HEK293 (cell line): Measurements from ENCODE around the gene DROSHA.

Source experiments
- TRIM28 ChIP-seq: IDR thresholded peaks from 2 replicates; pipeline ENCODE4 v1.6.1; 2011; ENCODE audit warnings: low read length, control low read depth, borderline replicate concordance
- YY1 ChIP-seq: fragments of 450-650 bp; formaldehyde crosslinking; IDR thresholded peaks from 2 replicates; pipeline ENCODE4 v1.5.1; 2018; ENCODE audit warnings: missing biosample characterization, missing genetic modification characterization
- ZBTB20 ChIP-seq: fragments of 450-650 bp; formaldehyde crosslinking; IDR thresholded peaks from 2 replicates; pipeline ENCODE4 v1.5.1; 2016; ENCODE audit warnings: missing biosample characterization, missing genetic modification characterization
- ZNF138 ChIP-seq: fragments of 450-650 bp; formaldehyde crosslinking; IDR thresholded peaks from 2 replicates; pipeline ENCODE4 v1.5.1; 2016; ENCODE audit warnings: missing biosample characterization, missing genetic modification characterization, borderline replicate concordance
- ZNF175 ChIP-seq: fragments of 450-650 bp; formaldehyde crosslinking; IDR thresholded peaks from 2 replicates; pipeline ENCODE4 v1.5.1; 2016; ENCODE audit warnings: missing biosample characterization, missing genetic modification characterization
- ZNF274 ChIP-seq, 2 experiments: fragments of 200-500 bp in 1 of 2; fragments of 450-650 bp in 1 of 2; sonication (Bioruptor generic) in 1 of 2; formaldehyde crosslinking in 1 of 2; IDR thresholded peaks; 2 replicates each; pipeline versions ENCODE4 v1.5.1 to v1.6.1; 2014 to 2016; ENCODE audit warnings: borderline replicate concordance in 1 of 2, inconsistent platforms in 1 of 2, low read length in 1 of 2, missing biosample characterization in 1 of 2, missing genetic modification characterization in 1 of 2
- ZNF354C ChIP-seq: fragments of 450-650 bp; formaldehyde crosslinking; IDR thresholded peaks from 2 replicates; pipeline ENCODE4 v1.5.1; 2016; ENCODE audit warnings: missing biosample characterization, missing genetic modification characterization, low read depth, borderline replicate concordance
- ZNF530 ChIP-seq: fragments of 450-650 bp; formaldehyde crosslinking; IDR thresholded peaks from 2 replicates; pipeline ENCODE4 v1.5.1; 2016; ENCODE audit warnings: low read depth, missing biosample characterization, missing genetic modification characterization
- ZNF629 ChIP-seq: fragments of 450-650 bp; formaldehyde crosslinking; IDR thresholded peaks from 2 replicates; pipeline ENCODE4 v1.5.1; 2017; ENCODE audit warnings: missing biosample characterization, missing genetic modification characterization
- ZNF660 ChIP-seq: fragments of 450-650 bp; IDR thresholded peaks from 2 replicates; pipeline ENCODE4 v1.5.1; 2018; ENCODE audit warnings: missing biosample characterization, mild to moderate bottlenecking, missing genetic modification characterization
- TF ChIP-seq, protein P1 (sequence below): fragments of 450-650 bp; formaldehyde crosslinking; IDR thresholded peaks from 2 replicates; pipeline ENCODE4 v1.5.1; 2016; ENCODE audit warnings: missing biosample characterization, missing genetic modification characterization
- TF ChIP-seq, protein P2 (sequence below): fragments of 450-650 bp; formaldehyde crosslinking; IDR thresholded peaks from 2 replicates; pipeline ENCODE4 v1.5.1; 2016; ENCODE audit warnings: missing biosample characterization, missing genetic modification characterization
- TF ChIP-seq, protein P3 (sequence below): fragments of 450-650 bp; formaldehyde crosslinking; IDR thresholded peaks from 2 replicates; pipeline ENCODE4 v1.5.1; 2016; ENCODE audit warnings: missing biosample characterization, missing genetic modification characterization, low read depth

DNA sequence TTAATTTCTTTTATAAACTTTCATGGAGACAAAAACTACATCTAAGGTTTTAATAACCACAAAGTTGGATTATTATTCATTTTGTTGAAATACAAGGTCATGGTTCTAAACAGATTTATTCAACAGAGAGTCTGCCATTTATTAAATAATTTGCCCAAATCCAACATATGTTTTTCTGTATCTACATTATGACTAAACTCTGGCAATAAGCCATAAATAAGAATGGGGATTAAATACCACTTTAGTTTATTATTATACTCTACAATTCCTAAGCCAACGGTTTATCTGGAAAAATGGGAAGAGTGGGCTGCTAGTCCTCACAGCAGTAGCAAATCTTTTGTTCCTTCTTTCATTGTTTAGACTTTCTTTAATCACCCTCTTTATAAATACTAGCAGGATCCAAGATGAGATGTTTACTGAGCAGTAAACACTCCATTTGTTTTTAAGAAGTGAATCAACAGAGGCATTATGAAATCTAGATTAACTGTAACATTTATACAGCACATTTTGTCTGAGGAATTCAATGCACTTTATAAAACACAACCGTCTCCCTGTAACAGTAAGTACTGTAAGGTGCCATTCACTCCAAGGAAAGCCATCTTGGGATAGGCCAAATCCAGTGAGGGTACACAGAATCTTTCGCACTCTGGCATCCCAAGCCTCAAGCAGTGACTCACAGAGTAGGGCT, 89.7 kb downstream of the DROSHA start:
- TF ChIP-seq ZNF354C (tag by site-specific recombination) (no peak), ZNF138 (tag by site-specific recombination) (no peak), ZNF274 (IDR thresholded peaks at IDR 0.05; ENCODE audit: low read length) (no peak), ZNF274 (tag by site-specific recombination; IDR thresholded peaks at IDR 0.05; ENCODE audit: borderline replicate concordance) (no peak), ZNF175 (tag by site-specific recombination) (no peak), TRIM28 (no peak), ZNF530 (no peak), ZNF629 (tag by site-specific recombination) (no peak), ZBTB20 (no peak), YY1 (tag by site-specific recombination) (no peak), ZNF660 (tag by site-specific recombination) (no peak)
- TF ChIP-seq, protein P1, sequence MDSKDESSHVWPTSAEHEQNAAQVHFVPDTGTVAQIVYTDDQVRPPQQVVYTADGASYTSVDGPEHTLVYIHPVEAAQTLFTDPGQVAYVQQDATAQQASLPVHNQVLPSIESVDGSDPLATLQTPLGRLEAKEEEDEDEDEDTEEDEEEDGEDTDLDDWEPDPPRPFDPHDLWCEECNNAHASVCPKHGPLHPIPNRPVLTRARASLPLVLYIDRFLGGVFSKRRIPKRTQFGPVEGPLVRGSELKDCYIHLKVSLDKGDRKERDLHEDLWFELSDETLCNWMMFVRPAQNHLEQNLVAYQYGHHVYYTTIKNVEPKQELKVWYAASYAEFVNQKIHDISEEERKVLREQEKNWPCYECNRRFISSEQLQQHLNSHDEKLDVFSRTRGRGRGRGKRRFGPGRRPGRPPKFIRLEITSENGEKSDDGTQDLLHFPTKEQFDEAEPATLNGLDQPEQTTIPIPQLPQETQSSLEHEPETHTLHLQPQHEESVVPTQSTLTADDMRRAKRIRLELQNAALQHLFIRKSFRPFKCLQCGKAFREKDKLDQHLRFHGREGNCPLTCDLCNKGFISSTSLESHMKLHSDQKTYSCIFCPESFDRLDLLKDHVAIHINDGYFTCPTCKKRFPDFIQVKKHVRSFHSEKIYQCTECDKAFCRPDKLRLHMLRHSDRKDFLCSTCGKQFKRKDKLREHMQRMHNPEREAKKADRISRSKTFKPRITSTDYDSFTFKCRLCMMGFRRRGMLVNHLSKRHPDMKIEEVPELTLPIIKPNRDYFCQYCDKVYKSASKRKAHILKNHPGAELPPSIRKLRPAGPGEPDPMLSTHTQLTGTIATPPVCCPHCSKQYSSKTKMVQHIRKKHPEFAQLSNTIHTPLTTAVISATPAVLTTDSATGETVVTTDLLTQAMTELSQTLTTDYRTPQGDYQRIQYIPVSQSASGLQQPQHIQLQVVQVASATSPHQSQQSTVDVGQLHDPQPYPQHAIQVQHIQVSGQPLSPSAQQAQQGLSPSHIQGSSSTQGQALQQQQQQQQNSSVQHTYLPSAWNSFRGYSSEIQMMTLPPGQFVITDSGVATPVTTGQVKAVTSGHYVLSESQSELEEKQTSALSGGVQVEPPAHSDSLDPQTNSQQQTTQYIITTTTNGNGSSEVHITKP (tag by site-specific recombination), result no peak
- TF ChIP-seq, protein P2, sequence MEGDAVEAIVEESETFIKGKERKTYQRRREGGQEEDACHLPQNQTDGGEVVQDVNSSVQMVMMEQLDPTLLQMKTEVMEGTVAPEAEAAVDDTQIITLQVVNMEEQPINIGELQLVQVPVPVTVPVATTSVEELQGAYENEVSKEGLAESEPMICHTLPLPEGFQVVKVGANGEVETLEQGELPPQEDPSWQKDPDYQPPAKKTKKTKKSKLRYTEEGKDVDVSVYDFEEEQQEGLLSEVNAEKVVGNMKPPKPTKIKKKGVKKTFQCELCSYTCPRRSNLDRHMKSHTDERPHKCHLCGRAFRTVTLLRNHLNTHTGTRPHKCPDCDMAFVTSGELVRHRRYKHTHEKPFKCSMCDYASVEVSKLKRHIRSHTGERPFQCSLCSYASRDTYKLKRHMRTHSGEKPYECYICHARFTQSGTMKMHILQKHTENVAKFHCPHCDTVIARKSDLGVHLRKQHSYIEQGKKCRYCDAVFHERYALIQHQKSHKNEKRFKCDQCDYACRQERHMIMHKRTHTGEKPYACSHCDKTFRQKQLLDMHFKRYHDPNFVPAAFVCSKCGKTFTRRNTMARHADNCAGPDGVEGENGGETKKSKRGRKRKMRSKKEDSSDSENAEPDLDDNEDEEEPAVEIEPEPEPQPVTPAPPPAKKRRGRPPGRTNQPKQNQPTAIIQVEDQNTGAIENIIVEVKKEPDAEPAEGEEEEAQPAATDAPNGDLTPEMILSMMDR (tag by site-specific recombination), result no peak
- TF ChIP-seq, protein P3, sequence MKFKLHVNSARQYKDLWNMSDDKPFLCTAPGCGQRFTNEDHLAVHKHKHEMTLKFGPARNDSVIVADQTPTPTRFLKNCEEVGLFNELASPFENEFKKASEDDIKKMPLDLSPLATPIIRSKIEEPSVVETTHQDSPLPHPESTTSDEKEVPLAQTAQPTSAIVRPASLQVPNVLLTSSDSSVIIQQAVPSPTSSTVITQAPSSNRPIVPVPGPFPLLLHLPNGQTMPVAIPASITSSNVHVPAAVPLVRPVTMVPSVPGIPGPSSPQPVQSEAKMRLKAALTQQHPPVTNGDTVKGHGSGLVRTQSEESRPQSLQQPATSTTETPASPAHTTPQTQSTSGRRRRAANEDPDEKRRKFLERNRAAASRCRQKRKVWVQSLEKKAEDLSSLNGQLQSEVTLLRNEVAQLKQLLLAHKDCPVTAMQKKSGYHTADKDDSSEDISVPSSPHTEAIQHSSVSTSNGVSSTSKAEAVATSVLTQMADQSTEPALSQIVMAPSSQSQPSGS (tag by site-specific recombination), result no peak
